ENCODE data around the gene MLLT3. TPM values are rescaled to one million over a fixed set of nuclear protein-coding genes. Genes with fewer than 3 reads are reported as not detected.

Gene MLLT3
- total RNA-seq, 4 donors from 2014 or later = 4.8 to 17.8 (median 12.1) TPM

DNA sequence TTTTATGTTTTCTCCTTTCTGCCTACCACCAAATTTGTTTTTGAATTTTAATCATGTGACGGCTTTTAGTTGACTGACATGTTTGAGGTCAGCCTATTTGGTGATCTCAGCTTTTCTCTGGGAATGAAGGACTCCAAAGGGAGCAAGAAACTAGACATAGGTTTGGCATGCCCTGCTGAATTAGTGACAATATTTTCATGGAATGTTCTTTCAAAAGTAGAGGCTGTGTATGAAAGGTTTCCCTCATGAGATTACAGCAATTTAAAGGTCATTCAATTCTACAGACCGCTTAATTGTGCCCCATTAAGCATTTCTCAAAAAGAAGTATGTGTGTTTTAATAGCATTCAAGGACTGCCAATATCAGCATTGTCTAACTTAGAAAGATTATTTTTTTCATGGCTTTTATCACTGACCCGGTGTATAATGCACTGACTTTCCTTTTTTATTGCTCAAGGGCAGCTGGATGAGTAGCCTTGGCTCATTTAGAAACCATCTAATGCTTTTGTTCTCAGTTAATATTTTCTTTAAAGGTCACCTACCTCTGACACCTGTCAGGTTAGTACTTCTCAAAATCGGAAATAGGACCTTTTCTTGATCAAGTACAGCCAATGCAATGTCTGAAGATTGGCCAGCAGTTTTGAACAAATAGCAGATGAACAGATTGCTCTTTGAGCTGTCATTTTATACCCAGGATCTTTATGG is 8.1 kb upstream of the MLLT3 start:
- TF ChIP-seq, protein P1, sequence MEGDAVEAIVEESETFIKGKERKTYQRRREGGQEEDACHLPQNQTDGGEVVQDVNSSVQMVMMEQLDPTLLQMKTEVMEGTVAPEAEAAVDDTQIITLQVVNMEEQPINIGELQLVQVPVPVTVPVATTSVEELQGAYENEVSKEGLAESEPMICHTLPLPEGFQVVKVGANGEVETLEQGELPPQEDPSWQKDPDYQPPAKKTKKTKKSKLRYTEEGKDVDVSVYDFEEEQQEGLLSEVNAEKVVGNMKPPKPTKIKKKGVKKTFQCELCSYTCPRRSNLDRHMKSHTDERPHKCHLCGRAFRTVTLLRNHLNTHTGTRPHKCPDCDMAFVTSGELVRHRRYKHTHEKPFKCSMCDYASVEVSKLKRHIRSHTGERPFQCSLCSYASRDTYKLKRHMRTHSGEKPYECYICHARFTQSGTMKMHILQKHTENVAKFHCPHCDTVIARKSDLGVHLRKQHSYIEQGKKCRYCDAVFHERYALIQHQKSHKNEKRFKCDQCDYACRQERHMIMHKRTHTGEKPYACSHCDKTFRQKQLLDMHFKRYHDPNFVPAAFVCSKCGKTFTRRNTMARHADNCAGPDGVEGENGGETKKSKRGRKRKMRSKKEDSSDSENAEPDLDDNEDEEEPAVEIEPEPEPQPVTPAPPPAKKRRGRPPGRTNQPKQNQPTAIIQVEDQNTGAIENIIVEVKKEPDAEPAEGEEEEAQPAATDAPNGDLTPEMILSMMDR (IDR thresholded peaks at IDR 0.05) = no peak
- ATAC-seq (ENCODE audit: low FRiP score) = no peak

GRCh38 chr9:20625003-20625349 is 2.7 kb upstream of the MLLT3 start:
- TF ChIP-seq, protein P1 (IDR thresholded peaks at IDR 0.05) = no peak
- DNase-seq (ENCODE audit: low spot score) (no peak), ATAC-seq (ENCODE audit: low FRiP score) (no peak)

More for the DNA sequence above, 8.1 kb upstream of the MLLT3 start:
- no peak for DNase-seq (ENCODE audit: low spot score)

DNA sequence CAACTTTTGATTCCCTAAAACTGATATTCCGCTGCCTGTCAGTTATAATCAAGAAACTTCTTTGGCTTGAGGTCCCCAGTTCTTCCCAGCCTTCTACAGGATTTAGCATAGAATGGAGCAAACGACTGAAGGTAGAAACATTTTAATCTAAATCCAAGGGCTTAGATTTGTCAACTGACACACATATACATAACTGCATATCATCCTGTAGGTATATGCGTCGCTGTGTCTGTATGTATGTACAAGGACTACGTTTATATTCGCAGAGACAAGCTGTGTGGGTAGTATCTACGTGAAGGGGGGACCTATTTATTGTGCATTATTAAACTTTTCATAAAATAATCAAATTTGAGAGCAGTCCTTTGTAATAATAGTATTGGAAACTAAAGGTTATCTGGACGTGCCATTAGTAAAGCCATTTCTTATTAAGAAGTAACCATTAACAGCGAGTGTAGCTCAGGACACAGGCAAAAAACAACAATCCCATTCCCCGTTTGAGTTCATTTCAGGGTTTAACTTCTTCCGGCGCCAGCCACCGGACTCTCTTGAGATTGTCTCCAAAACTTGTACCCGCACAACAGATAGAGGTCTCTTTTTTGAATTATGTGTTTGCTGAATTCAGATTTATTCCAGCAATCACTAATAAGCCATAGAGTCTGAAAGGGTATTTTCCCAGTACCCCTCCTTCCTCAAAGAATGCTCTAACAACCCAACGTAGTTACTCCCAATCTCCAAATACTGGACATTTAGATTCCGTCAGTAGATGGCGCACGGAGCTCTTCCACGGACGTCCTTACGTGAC is 2.1 kb upstream of the MLLT3 start:
- TF ChIP-seq, protein P1 (IDR thresholded peaks at IDR 0.05) = peak in 1 of 3 donors; percentile 24
- ATAC-seq (ENCODE audit: low FRiP score) = no peak

GRCh38 chr9:20623748-20624124 is 1.4 kb upstream of the MLLT3 start:
- ATAC-seq (ENCODE audit: low FRiP score) (no peak), DNase-seq (ENCODE audit: low spot score) (no peak)
- TF ChIP-seq, protein P1 (IDR thresholded peaks at IDR 0.05) = no peak

More for the DNA sequence above, 2.1 kb upstream of the MLLT3 start:
- no peak for DNase-seq (ENCODE audit: low spot score)

DNA sequence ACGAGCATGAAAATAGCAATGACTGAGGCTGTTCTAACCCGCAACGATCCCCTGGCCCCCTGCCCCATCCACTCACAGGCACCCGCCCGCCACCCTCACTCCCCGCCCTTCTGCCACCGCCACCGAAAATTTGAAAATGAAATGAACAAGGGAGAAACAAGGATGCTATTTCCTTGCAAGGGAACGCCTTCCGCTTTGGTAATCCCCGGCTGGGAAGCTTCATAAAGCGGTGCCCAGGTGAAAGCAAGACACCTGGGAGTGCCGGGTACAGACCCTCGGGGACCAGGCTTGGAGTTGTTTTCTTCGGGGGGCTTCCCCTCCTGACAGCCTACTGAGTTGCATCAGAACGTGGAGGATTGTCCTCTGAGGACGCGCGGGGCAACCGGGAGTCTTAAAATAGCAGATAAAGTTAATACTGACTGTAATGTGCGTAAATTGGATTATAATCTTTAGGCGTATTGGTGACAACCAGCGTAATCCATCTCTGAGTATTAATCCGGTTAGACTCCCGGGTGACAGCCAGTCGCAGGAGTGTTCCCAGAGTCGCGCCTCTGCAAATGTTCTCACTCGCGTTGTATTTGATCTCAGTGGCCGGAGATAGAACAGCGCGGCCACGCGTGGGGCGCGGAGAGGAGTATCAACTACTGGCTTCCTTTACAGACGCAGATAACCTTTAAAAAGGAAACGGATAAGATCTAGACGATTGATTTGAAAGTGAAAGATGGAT is 885 bp upstream of the MLLT3 start:
- DNase-seq (ENCODE audit: low spot score) (no peak), ATAC-seq (ENCODE audit: low FRiP score) (no peak)
- TF ChIP-seq, protein P1 (IDR thresholded peaks at IDR 0.05) = no peak

GRCh38 chr9:20621471-20622329 is 599 bp downstream of the MLLT3 start:
- DNase-seq (ENCODE audit: low spot score) (peak; percentile 32), ATAC-seq (ENCODE audit: low FRiP score) (peak; percentile 41)
- TF ChIP-seq, protein P1 (IDR thresholded peaks at IDR 0.05) = no peak
